T-cell (primary cell): ENCODE measurements around the gene SGCA. TPM values are rescaled to one million over a fixed set of nuclear protein-coding genes. Genes with fewer than 3 reads are reported as not detected.

Source experiments
- ATAC-seq, 4 experiments: fragments of 200-7000 bp in 3 of 4; fragments of 150-1000 bp in 1 of 4; cut with Tn5 transposase; replicated peaks in 1 of 4; 1 replicate in 3 of 4; 2 replicates in 1 of 4; pipeline ENCODE4 v1.10.0; 2021; ENCODE audit warnings: moderate library complexity in 3 of 4, mild to moderate bottlenecking in 2 of 4, moderate number of reproducible peaks in 1 of 4
- CTCF ChIA-PET, 2 donors: fragments of 300-600 bp; sonication (Branson Sonifier 250); formaldehyde crosslinking; loops; one replicate each; lab custom pipeline; 2022; ENCODE audit warnings: antibody characterized with exemption in 2 of 2; lab: Charles Lee
- POLR2A ChIA-PET, 2 donors: fragments of 300-600 bp; sonication (Branson Sonifier 250); formaldehyde crosslinking; loops; one replicate each; lab custom pipeline; 2022; ENCODE audit warnings: antibody characterized with exemption in 2 of 2; lab: Charles Lee
- DNase-seq, 35 experiments: peaks; one replicate each; pipeline versions ENCODE4 v3.0.0 to v3.0.0-alpha.2; 2013 to 2023
- H3K27ac ChIP-seq: one replicate; pipeline ENCODE4 v1.5.1; 2013; ENCODE audit warnings: low read length
- H3K27me3 ChIP-seq, 2 experiments: replicated peaks in 1 of 2; 1 replicate in 1 of 2; 2 replicates in 1 of 2; pipeline versions ENCODE4 v1.6.1 to v1.7.0; 2013; ENCODE audit warnings: low read length in 1 of 2, mixed read lengths in 1 of 2; ENCODE audit not compliant: control insufficient read depth in 2 of 2, insufficient read depth in 2 of 2; ENCODE audit errors: extremely low read depth in 1 of 2
- H3K36me3 ChIP-seq, 2 donors: 1 replicate in 1 of 2; 2 replicates in 1 of 2; pipeline versions ENCODE4 v1.6.1 to v1.7.0; 2013; ENCODE audit warnings: low read length in 1 of 2; ENCODE audit not compliant: control insufficient read depth in 2 of 2, insufficient read depth in 1 of 2; ENCODE audit errors: extremely low read depth in 1 of 2
- H3K4me1 ChIP-seq, 2 experiments: 1 replicate in 1 of 2; 2 replicates in 1 of 2; pipeline versions ENCODE4 v1.6.1 to v1.7.0; 2013; ENCODE audit warnings: low read length in 2 of 2, mixed read lengths in 1 of 2; ENCODE audit not compliant: insufficient read depth in 2 of 2, control insufficient read depth in 1 of 2; ENCODE audit errors: extremely low read depth in 1 of 2
- H3K4me3 ChIP-seq, 2 donors: 1 replicate in 1 of 2; 2 replicates in 1 of 2; pipeline versions ENCODE4 v1.5.1 to v1.7.0; 2013; ENCODE audit warnings: mild to moderate bottlenecking in 2 of 2, low read length in 1 of 2, moderate library complexity in 1 of 2; ENCODE audit not compliant: control insufficient read depth in 1 of 2; ENCODE audit errors: extremely low read depth in 1 of 2
- H3K9me3 ChIP-seq: 2 replicates; pipeline ENCODE4 v1.7.0; 2013
- H3K27ac Mint-ChIP-seq, 2 donors: one replicate each; pipeline ENCODE4 v1.8.0; 2020 to 2021; ENCODE audit warnings: mild to moderate bottlenecking in 2 of 2, mixed read lengths in 2 of 2
- H3K27me3 Mint-ChIP-seq, 2 donors: one replicate each; pipeline ENCODE4 v1.8.0; 2021 to 2022; ENCODE audit warnings: mixed read lengths in 2 of 2
- H3K36me3 Mint-ChIP-seq: one replicate; pipeline ENCODE4 v1.8.0; 2021; ENCODE audit warnings: mixed read lengths
- H3K4me1 Mint-ChIP-seq, 3 donors: one replicate each; pipeline ENCODE4 v1.8.0; 2020 to 2022; ENCODE audit warnings: mixed read lengths in 3 of 3, mild to moderate bottlenecking in 1 of 3
- H3K4me3 Mint-ChIP-seq, 3 donors: one replicate each; pipeline ENCODE4 v1.8.0; 2020 to 2022; ENCODE audit warnings: mild to moderate bottlenecking in 3 of 3, mixed read lengths in 3 of 3, moderate library complexity in 3 of 3
- H3K9me3 Mint-ChIP-seq, 3 donors: one replicate each; pipeline ENCODE4 v1.8.0; 2020 to 2022; ENCODE audit warnings: mixed read lengths in 3 of 3
- WGBS: methylation state at CpG from one replicate; pipeline ENCODE4 v1.1.5; 2013; ENCODE audit warnings: missing lambda C conversion rate; ENCODE audit not compliant: insufficient coverage; 5-methylcytosine and 5-hydroxymethylcytosine counted together
- total RNA-seq, 35 experiments: library from RNA in 6 of 35; stranded (reverse) in 6 of 35; fragments of 120-200 nt in 1 of 35; gene quantifications; one replicate each; pipeline versions ENCODE4 v1.2.1 to v1.2.4 and lab custom pipeline; 2013 to 2026

Gene SGCA
- total RNA-seq, 5 donors from 2014 or later (not counting 1 experiment from before 2014, with no cell fraction given): 0.33 TPM; not detected in 4

DNA sequence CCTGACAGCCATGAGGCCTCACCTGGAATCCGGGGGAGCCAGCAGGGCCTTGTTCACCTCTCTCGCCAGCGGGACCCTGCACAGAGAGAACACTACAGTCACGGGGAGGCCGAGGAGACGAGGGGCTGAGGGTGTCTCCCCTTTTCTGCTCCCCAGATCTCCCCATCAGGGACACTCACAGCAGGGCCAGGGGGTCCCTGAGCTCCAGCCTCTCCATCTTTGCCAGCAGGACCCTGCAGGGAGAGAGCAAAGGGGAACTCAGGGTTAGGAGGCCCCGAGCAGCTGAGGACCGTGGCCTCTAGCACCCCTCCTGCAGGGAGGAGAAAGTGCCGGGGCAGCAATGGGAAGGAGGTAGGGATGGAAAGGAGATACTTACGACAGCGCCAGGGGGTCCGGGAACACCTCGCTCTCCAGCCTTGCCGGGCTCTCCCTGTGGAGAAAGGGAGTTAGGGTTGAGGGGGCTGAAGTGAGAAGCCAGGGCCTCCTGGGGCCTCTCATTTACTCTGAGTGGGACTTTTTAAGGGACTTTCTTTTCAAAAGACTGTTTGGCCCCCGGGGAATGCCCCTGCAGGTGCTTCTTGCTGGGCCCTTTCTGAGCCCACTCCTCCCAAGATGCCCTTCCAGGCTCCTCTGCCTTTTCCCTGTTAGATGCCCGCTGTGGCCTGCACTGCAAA is 26.9 kb downstream of the SGCA start:
- Histone ChIP-seq H3K27ac (no peak overlapping the region), H3K36me3 (no peaks in the 10 kb centered on the region), H3K27me3 (peaks cover 0 to 44% of the 10 kb centered on the region in 2 experiments), H3K9me3 (no peaks in the 10 kb centered on the region), H3K4me3 (no peak overlapping the region), H3K4me1 (no peaks in the 10 kb centered on the region)
- ChIA-PET POLR2A (no interaction called here), CTCF (no interaction called here)
- H3K9me3 Mint-ChIP-seq: no peaks in the 10 kb centered on the region
- 86% methylated on average over 7 of the region's 16 CpGs for WGBS
- no peaks in the 10 kb centered on the region for H3K4me1 Mint-ChIP-seq
- no peak overlapping the region for H3K27ac Mint-ChIP-seq
- peaks cover 0 to 3% of the 10 kb centered on the region in 2 donors for H3K27me3 Mint-ChIP-seq
- no peaks in the 10 kb centered on the region for H3K36me3 Mint-ChIP-seq
- ATAC-seq (no peak), DNase-seq (no peak)
- H3K4me3 Mint-ChIP-seq: no peak overlapping the region

DNA sequence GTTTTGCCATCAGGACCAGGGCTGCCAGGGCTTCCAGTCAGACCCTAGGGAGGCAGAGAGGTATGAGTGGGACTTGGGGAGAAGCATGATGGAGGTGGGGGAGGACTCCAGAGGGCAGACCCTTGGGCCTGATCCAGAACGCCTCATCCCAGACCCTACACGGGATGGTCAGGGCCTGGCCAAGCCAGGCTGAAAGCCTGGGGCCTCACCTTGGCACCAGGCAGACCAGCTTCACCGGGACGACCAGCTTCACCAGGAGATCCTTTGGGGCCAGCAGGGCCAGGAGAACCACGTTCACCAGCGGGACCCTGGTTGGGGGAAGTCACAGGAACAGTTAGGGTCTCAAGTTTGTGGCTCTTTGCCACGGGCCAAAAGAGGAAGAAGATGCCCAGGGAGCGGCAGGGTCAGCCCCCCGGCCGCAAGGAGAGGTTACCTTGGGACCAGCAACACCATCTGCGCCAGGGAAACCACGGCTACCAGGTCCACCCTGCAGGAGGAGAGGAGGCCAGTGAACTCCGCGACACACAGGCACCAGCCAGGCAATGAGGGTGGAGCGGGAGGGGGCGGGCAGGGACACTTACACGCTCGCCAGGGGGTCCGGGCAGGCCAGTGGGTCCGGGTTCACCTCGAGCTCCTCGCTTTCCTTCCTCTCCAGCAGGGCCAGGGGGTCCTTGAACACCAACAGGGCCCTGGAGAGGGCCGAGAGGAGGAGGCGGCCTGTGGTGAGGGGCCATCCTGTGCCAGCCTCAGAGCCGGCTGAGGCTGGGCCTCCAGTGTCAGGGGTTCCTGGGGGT is 28.5 kb downstream of the SGCA start:
- CTCF ChIA-PET: no interaction called here
- Mint-ChIP-seq H3K4me3 (no peak overlapping the region), H3K9me3 (no peaks in the 10 kb centered on the region), H3K27ac (no peak overlapping the region), H3K27me3 (peaks cover 3 to 8% of the 10 kb centered on the region in 2 donors), H3K36me3 (no peaks in the 10 kb centered on the region), H3K4me1 (peaks cover 6 to 9% (median 7%) of the 10 kb centered on the region in 3 donors)
- Histone ChIP-seq H3K9me3 (no peaks in the 10 kb centered on the region), H3K4me3 (no peak overlapping the region), H3K4me1 (peaks cover 0 to 1% of the 10 kb centered on the region in 2 experiments), H3K27ac (no peak overlapping the region), H3K36me3 (no peaks in the 10 kb centered on the region), H3K27me3 (peaks cover 2 to 42% of the 10 kb centered on the region in 2 experiments)
- DNase-seq (no peak), ATAC-seq (no peak)
- 66% methylated on average over 20 of the region's 25 CpGs for WGBS
- POLR2A ChIA-PET: no interaction called here

DNA sequence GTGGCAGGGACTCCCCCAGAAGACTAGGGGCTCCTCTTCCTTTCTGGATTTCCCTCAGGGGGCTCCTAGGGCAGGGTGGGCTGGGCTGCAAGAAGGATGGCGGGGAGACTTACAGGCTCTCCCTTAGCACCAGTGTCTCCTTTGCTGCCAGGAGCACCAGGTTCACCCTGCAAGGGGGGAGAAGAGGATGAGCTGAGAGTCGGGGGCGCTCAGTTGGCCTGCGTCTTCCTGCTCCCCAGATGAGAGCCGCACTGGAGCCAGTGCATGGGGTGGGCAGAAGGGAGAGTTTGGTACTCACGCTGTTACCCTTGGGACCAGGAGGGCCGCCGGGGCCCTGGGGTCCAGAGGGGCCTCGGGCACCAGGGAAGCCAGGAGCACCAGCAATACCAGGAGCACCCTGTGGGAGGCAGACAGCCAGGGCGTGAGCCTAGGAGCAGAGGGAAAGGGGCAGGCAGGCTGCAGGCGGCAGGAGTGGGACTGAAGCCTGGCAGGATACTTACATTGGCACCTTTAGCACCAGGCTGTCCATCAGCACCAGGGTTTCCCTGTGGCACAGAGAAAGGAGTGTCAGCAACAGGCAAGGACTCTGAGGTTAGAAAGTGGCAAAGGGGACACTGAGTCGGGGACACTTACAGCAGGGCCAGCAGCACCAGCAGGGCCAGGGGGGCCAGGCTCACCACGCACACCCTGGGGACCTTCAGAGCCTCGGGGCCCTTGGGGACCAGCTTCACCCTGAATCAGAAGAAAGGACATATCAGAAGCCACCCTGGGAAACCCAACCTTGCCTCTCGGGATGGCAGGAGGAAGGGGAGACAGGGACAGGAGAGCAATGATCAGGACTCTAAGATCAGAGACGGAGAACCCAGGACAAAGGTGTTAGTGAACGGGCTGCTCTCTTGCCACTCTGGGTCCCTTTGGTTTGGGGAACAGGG is 29.4 kb downstream of the SGCA start:
- H3K4me1 ChIP-seq: peaks cover 2 to 10% of the 10 kb centered on the region in 2 experiments
- H3K4me3 ChIP-seq: no peak overlapping the region
- no peaks in the 10 kb centered on the region for H3K36me3 Mint-ChIP-seq
- DNase-seq (no peak), ATAC-seq (no peak)
- 80% methylated on average over 15 of the region's 17 CpGs for WGBS
- H3K36me3 ChIP-seq: no peaks in the 10 kb centered on the region
- H3K27ac ChIP-seq: no peak overlapping the region
- H3K27me3 Mint-ChIP-seq: peaks cover 3 to 11% of the 10 kb centered on the region in 2 donors
- H3K4me3 Mint-ChIP-seq: no peak overlapping the region
- CTCF ChIA-PET: no interaction called here
- POLR2A ChIA-PET: no interaction called here
- H3K27ac Mint-ChIP-seq: no peak overlapping the region
- H3K27me3 ChIP-seq: peaks cover 2 to 46% of the 10 kb centered on the region in 2 experiments
- H3K9me3 Mint-ChIP-seq: no peaks in the 10 kb centered on the region
- H3K9me3 ChIP-seq: no peaks in the 10 kb centered on the region
- peaks cover 7 to 13% (median 10%) of the 10 kb centered on the region in 3 donors for H3K4me1 Mint-ChIP-seq

DNA sequence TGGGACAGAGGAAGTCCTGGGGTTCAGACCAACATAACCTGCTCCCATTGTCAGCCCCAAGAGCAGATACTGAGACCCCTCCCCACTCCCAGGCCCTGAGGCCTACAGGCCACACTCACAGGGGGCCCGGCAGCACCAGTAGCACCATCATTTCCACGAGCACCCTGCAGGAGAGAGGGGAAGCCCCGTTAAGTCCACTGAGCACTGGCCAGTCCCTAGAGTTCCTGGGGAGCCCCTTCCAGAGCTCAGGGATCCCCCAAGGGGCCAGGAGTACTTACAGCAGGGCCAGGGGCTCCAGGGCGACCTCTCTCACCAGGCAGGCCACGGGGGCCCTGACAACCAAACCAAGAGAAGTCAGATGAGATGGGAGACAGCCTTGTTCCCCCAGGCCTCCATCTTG is 30.2 kb downstream of the SGCA start:
- H3K4me3 ChIP-seq: no peak overlapping the region
- peaks cover 14 to 21% (median 18%) of the 10 kb centered on the region in 3 donors for H3K4me1 Mint-ChIP-seq
- no peak overlapping the region for H3K27ac ChIP-seq
- no peaks in the 10 kb centered on the region for H3K36me3 ChIP-seq
- ATAC-seq: no peak
- peaks cover 2 to 18% of the 10 kb centered on the region in 2 experiments for H3K4me1 ChIP-seq
- H3K36me3 Mint-ChIP-seq: no peaks in the 10 kb centered on the region
- no peaks in the 10 kb centered on the region for H3K9me3 Mint-ChIP-seq
- H3K4me3 Mint-ChIP-seq: no peak overlapping the region
- ChIA-PET POLR2A (no interaction called here), CTCF (interaction anchor here in 1 of 2 donors (0.9 kb wide), 1 partner anchor 27 kb away, joined by 3 read pairs; no protein-coding TSS in a partner anchor)
- H3K27me3 Mint-ChIP-seq: peaks cover 8 to 18% of the 10 kb centered on the region in 2 donors
- no peak overlapping the region for H3K27ac Mint-ChIP-seq
- 100% methylated on average over 1 of the region's 5 CpGs for WGBS
- H3K9me3 ChIP-seq: no peaks in the 10 kb centered on the region
- H3K27me3 ChIP-seq: peaks cover 2 to 50% of the 10 kb centered on the region in 2 experiments
- DNase-seq: no peak

DNA sequence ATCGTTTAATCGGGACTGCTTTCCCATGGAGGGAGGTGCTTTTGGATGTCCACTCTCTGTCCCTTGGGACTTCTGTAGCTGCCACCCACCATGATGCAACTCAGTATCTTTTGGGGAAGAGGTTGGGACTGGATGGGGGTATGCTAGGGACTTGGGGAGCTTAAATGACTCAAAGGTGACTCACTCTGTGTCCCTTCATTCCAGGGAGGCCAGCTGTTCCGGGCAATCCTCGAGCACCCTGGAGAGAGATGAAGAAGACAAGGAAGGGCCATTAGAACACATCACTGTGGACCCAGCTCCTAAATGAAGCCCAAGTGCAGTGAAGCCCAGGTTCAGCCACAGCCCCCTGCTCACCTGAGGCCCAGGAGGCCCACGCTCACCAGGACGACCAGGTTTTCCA is 31.0 kb downstream of the SGCA start:
- no peaks in the 10 kb centered on the region for H3K9me3 Mint-ChIP-seq
- peaks cover 2 to 24% of the 10 kb centered on the region in 2 experiments for H3K4me1 ChIP-seq
- no peaks in the 10 kb centered on the region for H3K36me3 ChIP-seq
- no peaks in the 10 kb centered on the region for H3K9me3 ChIP-seq
- H3K27ac Mint-ChIP-seq: no peak overlapping the region
- no peak overlapping the region for H3K4me3 ChIP-seq
- H3K27ac ChIP-seq: no peak overlapping the region
- no peaks in the 10 kb centered on the region for H3K36me3 Mint-ChIP-seq
- H3K27me3 Mint-ChIP-seq: peaks cover 13 to 25% of the 10 kb centered on the region in 2 donors
- ChIA-PET POLR2A (interaction anchor here in 1 of 2 donors (0.7 kb wide), 1 partner anchor 9 kb away, joined by 3 read pairs; no protein-coding TSS in a partner anchor), CTCF (interaction anchor here (0.7 to 0.9 kb wide), 2 partner anchors 27 to 100 kb away, joined by 3 to 5 read pairs; no protein-coding TSS in a partner anchor)
- no peak overlapping the region for H3K4me3 Mint-ChIP-seq
- no peak for ATAC-seq
- 79% methylated on average over 2 of the region's 6 CpGs for WGBS
- H3K4me1 Mint-ChIP-seq: peaks cover 18 to 25% (median 22%) of the 10 kb centered on the region in 3 donors
- DNase-seq: no peak
- peaks cover 2 to 58% of the 10 kb centered on the region in 2 experiments for H3K27me3 ChIP-seq
